ENCODE results near the gene FAM117B.
"Not testable (repeated sequence)": the region's sequence is repeated elsewhere in the genome, so short reads cannot be mapped to it uniquely, and the experiment has no call there.

FAM117B gene

DNA sequence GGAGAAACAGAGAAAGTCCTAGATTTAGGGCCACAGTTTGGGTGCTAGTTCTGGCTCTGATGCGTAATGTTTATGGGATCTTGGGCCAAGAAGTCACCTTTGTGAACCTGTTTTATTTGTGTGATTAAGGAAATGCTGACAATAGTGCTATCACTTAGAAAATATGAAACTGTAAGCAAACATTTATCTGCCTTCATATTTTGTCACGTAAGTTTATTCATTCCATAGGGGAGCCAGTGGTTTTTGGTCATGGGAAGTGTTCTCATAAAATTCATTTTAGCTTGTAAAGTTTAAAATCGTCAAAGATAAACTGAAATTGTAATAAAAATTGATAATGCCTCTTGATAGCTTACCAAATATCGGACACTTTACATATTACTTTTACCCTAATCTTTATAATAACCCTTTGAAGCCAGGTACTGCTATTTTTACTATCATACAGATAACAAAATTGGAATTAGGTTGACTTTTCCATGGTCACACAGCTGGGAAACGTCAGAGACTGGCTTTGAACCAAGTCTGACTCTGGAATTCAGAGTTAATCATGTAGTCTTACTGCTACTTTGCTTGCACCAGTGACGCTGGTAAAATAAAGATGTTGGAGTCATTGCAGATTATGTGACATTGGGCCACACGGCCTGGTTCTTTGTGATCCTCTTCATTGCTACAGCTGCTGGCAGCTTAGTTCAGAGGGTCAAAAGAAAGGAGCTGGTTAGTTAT lies 137.1 kb downstream of the FAM117B start:
- peaks cover 9% of the 10 kb centered on the region for H3K36me3 Mint-ChIP-seq (ENCODE audit: low read depth)
- no peaks in the 10 kb centered on the region for H3K27me3 Mint-ChIP-seq (ENCODE audit: low read depth)
- no peak overlapping the region for H3K27ac Mint-ChIP-seq
- H3K4me1 Mint-ChIP-seq (ENCODE audit: low read depth) = no peaks in the 10 kb centered on the region
- no peaks in the 10 kb centered on the region for H3K9me3 Mint-ChIP-seq
- no peak overlapping the region for H3K4me3 Mint-ChIP-seq

DNA sequence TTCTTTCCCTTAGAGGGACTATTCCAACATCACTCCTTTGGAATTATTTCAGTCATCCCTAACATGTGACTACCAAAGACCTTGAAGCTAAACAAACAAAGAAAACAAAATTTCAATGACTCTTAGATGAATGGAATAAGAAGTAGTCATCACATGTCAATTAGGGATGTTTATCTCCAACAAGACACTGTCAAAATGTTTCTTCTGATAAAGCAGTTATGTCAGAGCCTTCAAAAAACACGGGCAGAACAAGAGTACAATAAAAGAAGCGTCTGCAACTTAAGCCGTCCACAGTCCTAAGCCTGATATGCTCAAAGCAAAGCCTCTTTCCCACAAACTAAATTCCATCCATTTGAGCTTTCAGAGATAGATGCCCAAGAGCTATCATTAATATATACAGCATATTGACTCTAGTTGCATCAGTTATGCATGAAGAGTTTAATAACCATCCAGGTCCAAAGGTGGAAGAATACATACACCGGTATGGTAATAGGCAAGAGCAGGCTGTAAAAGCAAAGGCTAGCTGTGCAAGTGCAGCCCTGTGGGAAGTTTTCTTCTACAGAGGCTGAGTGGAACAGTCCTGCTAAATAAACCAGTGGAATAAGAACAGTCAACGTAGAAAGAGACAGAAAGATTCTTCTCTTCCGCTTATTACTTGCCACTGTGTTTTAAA lies 138.7 kb downstream of the FAM117B start:
- H3K36me3 Mint-ChIP-seq (ENCODE audit: low read depth) = peaks cover 9% of the 10 kb centered on the region
- H3K9me3 Mint-ChIP-seq = no peaks in the 10 kb centered on the region
- no peak overlapping the region for H3K27ac Mint-ChIP-seq
- H3K4me1 Mint-ChIP-seq (ENCODE audit: low read depth) = no peaks in the 10 kb centered on the region
- H3K27me3 Mint-ChIP-seq (ENCODE audit: low read depth) = no peaks in the 10 kb centered on the region
- no peak overlapping the region for H3K4me3 Mint-ChIP-seq

GRCh38 chr2:202774104-202774503 lies 139.3 kb downstream of the FAM117B start:
- H3K27ac Mint-ChIP-seq = no peak overlapping the region
- H3K36me3 Mint-ChIP-seq (ENCODE audit: low read depth) = peaks cover 9% of the 10 kb centered on the region
- H3K4me3 Mint-ChIP-seq = no peak overlapping the region
- H3K9me3 Mint-ChIP-seq = no peaks in the 10 kb centered on the region
- no peaks in the 10 kb centered on the region for H3K4me1 Mint-ChIP-seq (ENCODE audit: low read depth)
- no peaks in the 10 kb centered on the region for H3K27me3 Mint-ChIP-seq (ENCODE audit: low read depth)

GRCh38 chr2:202778217-202778616 lies 143.4 kb downstream of the FAM117B start:
- Mint-ChIP-seq H3K4me3 (no peak overlapping the region), H3K36me3 (ENCODE audit: low read depth) (peaks cover 7% of the 10 kb centered on the region), H3K4me1 (ENCODE audit: low read depth) (no peaks in the 10 kb centered on the region), H3K9me3 (no peaks in the 10 kb centered on the region), H3K27ac (no peak overlapping the region), H3K27me3 (ENCODE audit: low read depth) (no peaks in the 10 kb centered on the region)

- no peaks in the 10 kb centered on the region for H3K4me1 Mint-ChIP-seq (ENCODE audit: low read depth)
- H3K9me3 Mint-ChIP-seq = no peaks in the 10 kb centered on the region
- no peak overlapping the region for H3K4me3 Mint-ChIP-seq
- H3K27me3 Mint-ChIP-seq (ENCODE audit: low read depth) = no peaks in the 10 kb centered on the region
- no peak overlapping the region for H3K27ac Mint-ChIP-seq
- peaks cover 3% of the 10 kb centered on the region for H3K36me3 Mint-ChIP-seq (ENCODE audit: low read depth)
Observed at GRCh38 chr2:202780514-202781021, 145.8 kb downstream of the FAM117B start.

DNA sequence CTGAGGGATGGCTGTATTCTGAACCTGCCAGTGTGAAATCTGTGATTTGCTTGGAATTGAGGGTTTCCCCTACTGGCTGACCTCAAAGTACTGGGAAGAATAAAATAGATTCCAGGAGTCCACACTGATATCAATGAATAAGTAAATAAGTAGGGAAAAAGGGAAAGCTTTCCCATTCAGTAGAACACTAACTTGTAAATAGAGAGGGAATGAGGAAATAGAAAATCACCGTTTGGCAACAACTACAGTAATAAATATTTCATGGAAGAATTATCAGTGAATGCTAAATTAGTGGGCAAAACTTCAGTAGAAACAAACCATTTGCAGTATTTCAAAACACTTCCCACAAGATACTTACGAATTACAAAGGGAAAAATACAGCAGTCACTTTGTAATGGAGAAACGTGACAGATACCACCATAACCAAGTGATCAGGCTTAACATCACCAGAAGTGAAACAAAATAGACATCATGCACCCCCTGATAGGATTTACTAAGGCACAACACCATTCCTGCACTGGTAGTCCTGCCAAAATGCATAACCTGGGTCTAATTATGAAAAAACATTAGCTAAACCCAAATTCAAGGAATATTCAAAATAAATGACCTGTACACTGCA lies 148.3 kb downstream of the FAM117B start:
- H3K9me3 Mint-ChIP-seq = no peaks in the 10 kb centered on the region
- no peak overlapping the region for H3K27ac Mint-ChIP-seq
- no peaks in the 10 kb centered on the region for H3K27me3 Mint-ChIP-seq (ENCODE audit: low read depth)
- H3K4me1 Mint-ChIP-seq (ENCODE audit: low read depth) = no peaks in the 10 kb centered on the region
- no peak overlapping the region for H3K4me3 Mint-ChIP-seq
- H3K36me3 Mint-ChIP-seq (ENCODE audit: low read depth) = peaks cover 5% of the 10 kb centered on the region

GRCh38 chr2:202786842-202787241 lies 152.1 kb downstream of the FAM117B start:
- Mint-ChIP-seq H3K4me3 (no peak overlapping the region), H3K27ac (no peak overlapping the region), H3K36me3 (ENCODE audit: low read depth) (peaks cover 5% of the 10 kb centered on the region), H3K27me3 (ENCODE audit: low read depth) (no peaks in the 10 kb centered on the region), H3K9me3 (no peaks in the 10 kb centered on the region), H3K4me1 (ENCODE audit: low read depth) (no peaks in the 10 kb centered on the region)

- H3K36me3 Mint-ChIP-seq (ENCODE audit: low read depth) = peaks cover 4% of the 10 kb centered on the region
- no peak overlapping the region for H3K4me3 Mint-ChIP-seq
- H3K27me3 Mint-ChIP-seq (ENCODE audit: low read depth) = no peaks in the 10 kb centered on the region
- no peaks in the 10 kb centered on the region for H3K4me1 Mint-ChIP-seq (ENCODE audit: low read depth)
- H3K27ac Mint-ChIP-seq = no peak overlapping the region
- H3K9me3 Mint-ChIP-seq = no peaks in the 10 kb centered on the region
Observed at GRCh38 chr2:202790676-202791075, 155.9 kb downstream of the FAM117B start.

DNA sequence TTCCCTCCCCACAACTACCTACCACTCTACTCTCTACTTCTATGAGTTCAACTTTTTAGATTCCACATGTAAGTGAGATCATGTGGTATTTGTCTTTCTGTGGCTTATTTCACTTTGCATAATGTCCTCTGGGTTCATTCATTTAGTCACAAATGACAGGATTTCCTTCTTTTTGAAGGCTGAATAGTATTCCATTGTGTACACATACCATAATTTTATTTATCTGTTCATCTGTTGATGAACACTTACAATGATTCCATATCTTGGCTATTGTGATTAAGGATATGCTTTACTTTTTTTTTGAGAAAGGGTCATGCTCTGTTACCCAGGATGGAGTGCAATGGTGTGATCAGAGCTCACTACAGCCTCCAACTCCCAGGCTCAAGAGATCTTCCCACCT lies 163.2 kb downstream of the FAM117B start:
- H3K36me3 Mint-ChIP-seq (ENCODE audit: low read depth) = peaks cover 10% of the 10 kb centered on the region
- no peak overlapping the region for H3K27ac Mint-ChIP-seq
- H3K9me3 Mint-ChIP-seq = peaks cover 15% of the 10 kb centered on the region
- H3K4me1 Mint-ChIP-seq (ENCODE audit: low read depth) = no peaks in the 10 kb centered on the region
- H3K27me3 Mint-ChIP-seq (ENCODE audit: low read depth) = no peaks in the 10 kb centered on the region
- no peak overlapping the region for H3K4me3 Mint-ChIP-seq

- H3K4me3 Mint-ChIP-seq; H3K4me1 Mint-ChIP-seq (ENCODE audit: low read depth); H3K36me3 Mint-ChIP-seq (ENCODE audit: low read depth); H3K27ac Mint-ChIP-seq; H3K9me3 Mint-ChIP-seq; H3K27me3 Mint-ChIP-seq (ENCODE audit: low read depth): not testable (repeated sequence)
Observed at GRCh38 chr2:202805911-202806310, 171.1 kb downstream of the FAM117B start.

DNA sequence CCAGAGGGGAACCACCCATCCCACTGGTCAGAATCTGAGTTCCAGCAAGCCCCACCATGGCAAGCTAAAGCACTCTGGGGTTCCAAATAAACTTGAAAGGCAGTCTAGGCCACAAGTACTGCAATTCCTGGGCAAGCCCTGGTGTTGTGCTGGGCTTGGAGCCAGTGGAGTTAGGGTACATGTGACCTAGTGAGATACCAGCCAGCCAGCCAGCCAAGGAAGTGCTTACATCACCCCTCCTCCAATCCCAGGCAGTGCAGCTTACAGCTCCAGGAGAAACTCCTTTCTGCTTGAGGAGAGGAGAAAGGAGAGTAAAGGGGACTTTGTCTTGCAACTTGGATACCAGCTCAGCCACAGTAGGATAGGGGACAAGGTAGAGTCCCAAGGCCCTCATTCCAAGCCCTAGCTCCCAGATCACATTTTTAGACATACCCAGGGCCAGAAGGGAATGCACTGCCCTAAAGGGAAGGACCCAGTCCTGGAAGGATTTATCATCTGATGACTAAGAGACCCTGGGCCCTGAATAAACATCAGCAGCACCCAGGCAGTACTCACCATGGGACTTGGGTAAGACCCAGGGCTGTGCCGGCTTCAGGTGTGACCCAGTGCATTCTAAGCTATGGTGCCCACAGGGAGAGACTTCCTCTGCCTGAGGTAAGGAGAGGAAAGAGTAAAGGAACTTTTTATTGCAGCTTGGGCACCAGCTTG lies 172.8 kb downstream of the FAM117B start:
- not testable (repeated sequence) for H3K4me1 Mint-ChIP-seq (ENCODE audit: low read depth); H3K36me3 Mint-ChIP-seq (ENCODE audit: low read depth); H3K4me3 Mint-ChIP-seq; H3K9me3 Mint-ChIP-seq; H3K27me3 Mint-ChIP-seq (ENCODE audit: low read depth); H3K27ac Mint-ChIP-seq

DNA sequence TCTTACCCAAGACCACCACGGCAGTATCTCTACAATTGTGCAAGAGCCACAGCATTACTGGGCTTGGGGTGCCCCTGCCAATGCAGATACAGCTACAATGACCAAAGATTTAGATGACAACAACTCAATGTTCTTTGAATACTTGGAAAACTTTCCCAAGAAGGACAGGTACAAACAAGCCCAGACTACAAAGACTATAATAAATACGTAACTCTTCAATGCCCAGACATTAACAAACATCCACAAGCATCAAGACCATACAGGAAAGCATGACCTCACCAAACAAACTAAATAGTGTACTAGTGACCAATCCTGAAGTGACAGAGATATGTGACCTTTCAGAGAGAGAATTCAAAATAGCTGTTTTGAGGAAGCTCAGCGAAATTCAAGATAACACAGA lies 174.0 kb downstream of the FAM117B start:
- Mint-ChIP-seq H3K36me3 (ENCODE audit: low read depth) (peaks cover 5% of the 10 kb centered on the region), H3K27me3 (ENCODE audit: low read depth) (no peaks in the 10 kb centered on the region), H3K4me1 (ENCODE audit: low read depth) (no peaks in the 10 kb centered on the region), H3K27ac (no peak overlapping the region), H3K4me3 (no peak overlapping the region), H3K9me3 (peaks cover 3% of the 10 kb centered on the region)

GRCh38 chr2:202813387-202813786 lies 178.6 kb downstream of the FAM117B start:
- H3K27ac Mint-ChIP-seq = no peak overlapping the region
- H3K36me3 Mint-ChIP-seq (ENCODE audit: low read depth) = peaks cover 5% of the 10 kb centered on the region
- no peaks in the 10 kb centered on the region for H3K27me3 Mint-ChIP-seq (ENCODE audit: low read depth)
- no peak overlapping the region for H3K4me3 Mint-ChIP-seq
- H3K4me1 Mint-ChIP-seq (ENCODE audit: low read depth) = no peaks in the 10 kb centered on the region
- H3K9me3 Mint-ChIP-seq = peaks cover 3% of the 10 kb centered on the region

- H3K4me1 Mint-ChIP-seq (ENCODE audit: low read depth) = no peaks in the 10 kb centered on the region
- H3K4me3 Mint-ChIP-seq = no peak overlapping the region
- H3K9me3 Mint-ChIP-seq = no peaks in the 10 kb centered on the region
- H3K27ac Mint-ChIP-seq = no peak overlapping the region
- peaks cover 2% of the 10 kb centered on the region for H3K36me3 Mint-ChIP-seq (ENCODE audit: low read depth)
- H3K27me3 Mint-ChIP-seq (ENCODE audit: low read depth) = no peaks in the 10 kb centered on the region
Observed at GRCh38 chr2:202814226-202814625, 179.5 kb downstream of the FAM117B start.
